Measurements from ENCODE around the gene SKI. TPM values are rescaled to one million over a fixed set of nuclear protein-coding genes. Genes with fewer than 3 reads are reported as not detected.

The SKI gene
- total RNA-seq, 1 donor from 2014 or later: 38.8 TPM

DNA sequence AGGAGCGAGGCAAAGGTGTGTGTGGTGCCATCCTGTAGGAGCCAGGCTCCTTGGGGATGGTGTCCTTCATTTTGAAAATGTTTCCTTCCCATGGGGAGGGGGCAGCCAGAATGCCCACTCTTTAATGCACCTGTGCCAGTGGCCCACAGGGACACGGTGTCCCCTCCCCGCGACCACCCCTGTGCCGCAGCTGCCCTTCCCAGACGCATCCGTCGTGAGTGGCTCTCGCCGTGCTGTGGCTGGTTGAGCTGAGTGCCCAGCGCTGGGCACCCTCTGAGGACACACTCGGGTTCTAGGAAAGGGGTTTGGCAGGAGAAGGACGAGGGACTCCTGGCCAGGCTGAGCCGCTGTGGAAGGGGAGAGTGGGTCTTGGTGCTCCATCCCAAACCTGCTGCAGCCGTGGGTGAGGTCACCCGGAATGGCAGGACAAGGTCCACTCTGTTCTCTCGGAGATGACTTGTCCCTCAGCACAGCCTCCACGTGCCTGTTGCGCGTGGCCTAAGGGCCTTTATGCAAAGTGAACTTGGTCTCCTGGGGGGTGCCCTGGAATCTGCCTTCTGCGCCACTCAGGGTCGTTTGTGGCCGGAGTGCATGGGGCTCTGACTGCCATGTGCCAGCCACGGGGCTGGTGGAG lies 74.3 kb downstream of the SKI start:
- ATAC-seq (peak; percentile 2), DNase-seq (ENCODE audit: low spot score) (no peak)

- ATAC-seq (no peak), DNase-seq (ENCODE audit: low spot score) (no peak)
Observed at GRCh38 chr1:2303016-2303775, 75.1 kb downstream of the SKI start.

- no peak for ATAC-seq
- DNase-seq (ENCODE audit: low spot score): no peak
Observed at GRCh38 chr1:2303781-2304180, 75.7 kb downstream of the SKI start.

DNA sequence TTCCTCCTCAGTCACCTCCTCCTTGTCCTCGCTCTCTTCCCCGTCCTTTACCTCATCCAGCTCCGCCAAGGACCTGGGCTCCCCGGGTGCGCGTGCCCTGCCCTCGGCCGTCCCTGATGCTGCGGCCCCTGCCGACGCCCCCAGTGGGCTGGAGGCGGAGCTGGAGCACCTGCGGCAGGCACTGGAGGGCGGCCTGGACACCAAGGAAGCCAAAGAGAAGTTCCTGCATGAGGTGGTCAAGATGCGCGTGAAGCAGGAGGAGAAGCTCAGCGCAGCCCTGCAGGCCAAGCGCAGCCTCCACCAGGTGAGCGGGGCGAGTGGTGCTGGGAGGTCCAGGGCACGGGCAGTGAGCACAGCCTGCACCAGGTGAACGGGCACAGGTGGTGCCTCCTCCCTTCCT lies 76.2 kb downstream of the SKI start:
- ATAC-seq (no peak), DNase-seq (ENCODE audit: low spot score) (no peak)

GRCh38 chr1:2304921-2305681 lies 77.0 kb downstream of the SKI start:
- no peak for DNase-seq (ENCODE audit: low spot score)
- no peak for ATAC-seq

- ATAC-seq (no peak), DNase-seq (ENCODE audit: low spot score) (no peak)
Observed at GRCh38 chr1:2306151-2306978, 78.2 kb downstream of the SKI start.

DNA sequence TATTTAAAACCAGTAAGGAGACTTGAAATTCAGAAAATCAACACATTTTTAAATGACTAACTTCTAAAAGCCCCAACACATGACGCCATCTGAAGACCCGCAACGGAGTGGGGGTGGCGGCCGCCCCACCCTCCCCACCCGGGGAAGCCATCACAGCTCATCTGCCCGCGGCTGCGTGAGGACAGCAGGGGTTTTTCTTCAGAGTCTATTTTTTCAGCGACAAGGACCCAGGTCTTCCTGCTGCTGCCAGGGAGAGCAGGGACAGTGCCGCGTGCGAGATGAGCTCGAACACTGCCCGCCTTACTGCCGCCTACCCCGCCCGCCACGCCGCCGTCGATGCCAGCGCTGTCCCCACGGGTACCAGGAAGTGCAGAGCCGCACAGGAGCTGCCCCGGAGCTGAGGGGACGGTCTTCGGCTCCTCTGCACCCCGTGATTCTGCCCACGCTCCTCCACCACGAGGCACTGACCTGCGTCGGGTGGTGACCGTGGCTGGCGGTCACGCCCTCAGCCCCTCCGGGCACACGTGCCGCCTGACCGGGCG lies 79.0 kb downstream of the SKI start:
- ATAC-seq (no peak), DNase-seq (ENCODE audit: low spot score) (no peak)

DNA sequence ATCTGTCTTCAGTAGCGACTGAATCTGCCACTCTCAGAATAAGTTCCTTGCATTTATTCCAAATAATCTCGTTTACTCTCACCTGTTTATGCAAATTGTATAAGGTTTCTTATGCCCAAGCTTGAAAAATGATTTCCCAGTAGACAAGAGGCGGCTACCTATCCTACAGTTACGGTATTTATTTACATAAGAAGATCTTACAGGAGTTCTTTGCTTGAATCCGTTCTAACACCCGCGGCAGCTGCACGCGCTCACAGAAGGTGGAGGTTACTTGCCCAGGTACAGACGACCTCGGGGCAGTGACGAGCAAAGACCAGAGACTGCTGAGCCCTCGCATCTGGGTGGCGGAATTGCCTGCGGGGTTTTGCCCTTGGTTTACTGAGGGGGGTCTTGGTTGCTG lies 79.9 kb downstream of the SKI start:
- ATAC-seq: no peak

DNA sequence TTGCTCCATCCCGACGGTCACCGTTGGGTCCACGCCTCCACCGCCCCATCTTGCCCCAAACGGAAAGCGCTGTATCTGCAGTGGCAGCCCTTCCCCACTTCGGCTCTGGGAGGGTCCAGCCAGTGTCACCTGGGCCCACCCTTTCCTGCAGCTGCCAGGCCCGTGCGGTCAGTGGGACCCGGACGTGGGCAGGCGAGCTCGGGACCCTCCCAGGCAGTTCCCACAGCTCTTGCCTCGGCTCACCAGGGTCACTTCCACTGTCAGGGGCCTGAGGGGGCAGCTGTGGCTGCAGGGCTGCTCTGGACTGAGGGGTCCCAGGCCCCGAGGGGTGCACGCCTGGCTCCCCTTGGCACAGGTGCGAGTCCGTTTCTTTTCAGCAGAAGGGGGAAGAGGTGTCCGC lies 80.7 kb downstream of the SKI start:
- no peak for ATAC-seq
- DNase-seq (ENCODE audit: low spot score): no peak

More for the DNA sequence above, 79.9 kb downstream of the SKI start:
- DNase-seq (ENCODE audit: low spot score): no peak

DNA sequence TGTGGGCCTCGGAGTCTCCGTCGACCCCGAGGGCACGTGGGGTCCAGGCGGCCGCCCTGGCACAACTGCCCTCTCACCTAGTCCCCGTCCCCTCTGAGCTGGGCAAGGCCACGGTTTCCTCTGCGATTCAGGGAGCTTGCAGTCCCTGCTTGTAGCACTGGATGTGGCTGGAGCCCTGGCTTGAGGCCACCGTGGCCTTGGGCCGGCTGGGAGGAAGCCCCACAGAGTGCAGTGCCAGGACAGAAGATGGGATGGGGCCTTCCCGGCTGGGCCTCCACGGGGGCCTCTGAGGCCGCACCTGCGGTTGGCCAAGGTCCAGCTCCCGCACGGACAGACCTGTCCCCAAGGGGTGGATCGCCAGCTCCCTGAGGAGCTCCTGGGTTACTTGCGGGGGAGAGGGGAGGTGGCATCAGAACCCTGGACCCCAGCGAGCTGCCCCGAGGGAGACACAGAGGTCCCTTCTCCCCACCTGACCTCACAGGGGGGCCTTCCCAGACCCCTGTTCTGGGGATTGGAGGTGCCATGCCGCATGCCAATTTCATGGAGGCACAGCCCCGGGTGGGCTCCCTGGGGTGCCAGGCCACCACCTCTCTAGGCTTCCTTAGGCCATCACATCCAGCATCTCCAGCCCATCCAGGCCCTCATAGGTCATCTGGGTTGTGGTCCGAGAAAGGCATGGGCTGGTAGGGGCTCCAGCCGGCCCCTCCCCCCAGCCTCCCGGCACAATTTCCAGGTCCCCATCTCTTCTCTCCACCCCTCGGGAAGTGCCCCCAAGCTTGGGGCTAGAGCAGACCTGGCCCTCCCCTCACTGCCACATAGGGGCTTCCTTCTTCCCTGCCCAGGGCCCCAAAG lies 82.4 kb downstream of the SKI start:
- ATAC-seq (no peak), DNase-seq (ENCODE audit: low spot score) (no peak)

GRCh38 chr1:2311184-2312032 lies 83.3 kb downstream of the SKI start:
- peak; percentile 32 for ATAC-seq
- no peak for DNase-seq (ENCODE audit: low spot score)

- DNase-seq (ENCODE audit: low spot score) (no peak), ATAC-seq (peak; percentile 4)
Observed at GRCh38 chr1:2312160-2312514, 84.0 kb downstream of the SKI start.

- DNase-seq (ENCODE audit: low spot score): peak; percentile 70
- ATAC-seq: peak; percentile 71
Observed at GRCh38 chr1:2312515-2313301, 84.6 kb downstream of the SKI start.

GRCh38 chr1:2313651-2314261 lies 85.6 kb downstream of the SKI start:
- ATAC-seq (no peak), DNase-seq (ENCODE audit: low spot score) (no peak)

DNA sequence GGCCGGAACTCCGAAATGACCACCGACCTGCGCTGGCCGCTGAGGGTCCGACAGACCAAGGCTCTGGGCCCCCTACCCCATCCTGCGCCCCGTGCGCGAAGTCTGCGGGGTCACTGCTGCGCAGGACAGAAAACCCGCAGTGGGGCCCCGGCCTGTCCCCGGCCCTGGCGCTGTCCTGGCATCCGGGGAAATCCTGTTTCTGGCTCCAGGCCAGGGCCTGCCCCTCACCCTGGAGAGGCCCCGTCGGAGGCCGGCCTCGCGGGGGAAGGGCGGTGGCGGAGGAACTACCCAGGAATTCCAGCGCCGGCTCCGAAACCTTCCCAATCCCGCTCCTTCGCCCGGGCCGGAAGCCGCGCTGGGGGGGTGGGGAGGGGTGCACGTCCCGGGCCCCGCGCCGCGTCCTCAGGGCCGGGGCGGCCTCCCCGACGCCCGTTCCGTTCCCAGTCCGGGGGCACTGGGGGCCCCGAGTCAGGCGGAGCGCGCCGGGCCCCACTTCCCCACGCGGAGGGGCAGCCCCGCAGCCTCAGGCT lies 86.2 kb downstream of the SKI start:
- ATAC-seq (peak; percentile 13), DNase-seq (ENCODE audit: low spot score) (no peak)

GRCh38 chr1:2314803-2315673 lies 86.9 kb downstream of the SKI start:
- ATAC-seq (peak; percentile 45), DNase-seq (ENCODE audit: low spot score) (no peak)

Data from left lobe of liver (tissue), 2 donors.